Kidney epithelial cell (primary cell): ENCODE results near the gene NMNAT2. TPM values are rescaled to one million over a fixed set of nuclear protein-coding genes. Genes with fewer than 3 reads are reported as not detected.

ENCODE experiments used
- DNase-seq: peaks from one replicate; pipeline ENCODE4 v3.0.0-alpha.2; 2010; ENCODE audit warnings: low read depth
- H3K27me3 ChIP-seq: 2 replicates; pipeline ENCODE4 v1.6.0; 2011; ENCODE audit warnings: low read length; ENCODE audit not compliant: control insufficient read depth, insufficient read depth
- H3K36me3 ChIP-seq: 2 replicates; pipeline ENCODE4 v1.5.1; 2011; ENCODE audit warnings: low read length; ENCODE audit not compliant: control insufficient read depth, insufficient read depth
- H3K4me3 ChIP-seq: 2 replicates; pipeline ENCODE4 v1.5.1; 2011; ENCODE audit warnings: low read depth, mild to moderate bottlenecking, control low read depth, low read length
- total RNA-seq: library from RNA; depleted of rRNA; stranded (reverse); fragments of >200 nt; gene quantifications from 2 replicates; pipeline ENCODE4 v1.2.3, GENCODE V29; 2015
- TF ChIP-seq, protein P1 (sequence below): IDR thresholded peaks from 2 replicates; pipeline ENCODE4 v1.5.1; 2011; ENCODE audit warnings: mild to moderate bottlenecking, moderate library complexity, low read length, control low read depth, inconsistent platforms; ENCODE audit not compliant: insufficient read depth, poor library complexity, severe bottlenecking

The NMNAT2 gene
- total RNA-seq, 1 donor from 2014 or later = 1.0 TPM

DNA sequence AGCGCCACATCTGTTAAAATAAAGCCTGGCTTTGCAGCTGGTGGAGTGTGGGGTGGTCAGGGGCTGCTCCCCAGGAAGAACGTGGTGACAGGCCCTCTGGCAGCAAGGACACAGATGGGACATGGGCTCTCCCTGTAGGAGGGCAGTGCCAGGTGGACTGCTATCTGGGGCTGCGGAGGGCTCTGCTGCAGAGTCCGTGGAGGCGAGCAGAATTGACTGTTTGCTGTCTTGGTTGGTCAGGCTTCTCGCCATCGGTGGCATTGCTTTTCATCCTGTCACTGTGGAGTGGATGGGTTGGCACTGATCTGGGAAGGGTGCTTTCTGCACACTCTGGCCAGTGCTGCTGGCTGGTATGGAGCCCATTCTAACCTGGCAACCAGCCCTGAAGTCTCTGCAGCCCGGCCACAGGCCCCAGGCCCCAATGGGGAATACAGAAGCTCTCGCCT is 129.1 kb downstream of the NMNAT2 start:
- no peak for DNase-seq
- Histone ChIP-seq H3K27me3 (no peaks in the 10 kb centered on the region), H3K4me3 (no peak overlapping the region), H3K36me3 (no peaks in the 10 kb centered on the region)
- TF ChIP-seq, protein P1, sequence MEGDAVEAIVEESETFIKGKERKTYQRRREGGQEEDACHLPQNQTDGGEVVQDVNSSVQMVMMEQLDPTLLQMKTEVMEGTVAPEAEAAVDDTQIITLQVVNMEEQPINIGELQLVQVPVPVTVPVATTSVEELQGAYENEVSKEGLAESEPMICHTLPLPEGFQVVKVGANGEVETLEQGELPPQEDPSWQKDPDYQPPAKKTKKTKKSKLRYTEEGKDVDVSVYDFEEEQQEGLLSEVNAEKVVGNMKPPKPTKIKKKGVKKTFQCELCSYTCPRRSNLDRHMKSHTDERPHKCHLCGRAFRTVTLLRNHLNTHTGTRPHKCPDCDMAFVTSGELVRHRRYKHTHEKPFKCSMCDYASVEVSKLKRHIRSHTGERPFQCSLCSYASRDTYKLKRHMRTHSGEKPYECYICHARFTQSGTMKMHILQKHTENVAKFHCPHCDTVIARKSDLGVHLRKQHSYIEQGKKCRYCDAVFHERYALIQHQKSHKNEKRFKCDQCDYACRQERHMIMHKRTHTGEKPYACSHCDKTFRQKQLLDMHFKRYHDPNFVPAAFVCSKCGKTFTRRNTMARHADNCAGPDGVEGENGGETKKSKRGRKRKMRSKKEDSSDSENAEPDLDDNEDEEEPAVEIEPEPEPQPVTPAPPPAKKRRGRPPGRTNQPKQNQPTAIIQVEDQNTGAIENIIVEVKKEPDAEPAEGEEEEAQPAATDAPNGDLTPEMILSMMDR = no peak

DNA sequence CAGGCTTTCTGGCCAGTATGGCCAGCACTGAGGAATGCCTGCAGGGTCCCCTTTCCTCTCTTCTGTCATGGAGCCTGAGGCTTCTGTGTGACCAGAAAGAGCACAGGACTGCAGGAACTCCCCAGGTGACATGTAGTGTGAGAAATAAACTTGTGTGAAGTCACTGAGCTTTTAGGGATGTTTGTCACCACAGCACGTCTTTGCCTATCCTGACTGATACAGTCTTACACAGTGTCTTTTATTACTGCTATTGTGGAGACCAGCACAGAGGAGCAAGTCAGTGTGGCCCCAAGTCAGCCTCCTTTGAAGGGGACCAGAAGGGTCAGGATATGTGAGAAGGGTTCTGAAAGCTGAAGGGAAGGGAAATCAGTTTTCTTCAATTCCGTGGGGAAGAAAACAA is 129.6 kb downstream of the NMNAT2 start:
- no peak overlapping the region for H3K4me3 ChIP-seq
- no peaks in the 10 kb centered on the region for H3K27me3 ChIP-seq
- TF ChIP-seq, protein P1 = no peak
- no peaks in the 10 kb centered on the region for H3K36me3 ChIP-seq
- no peak for DNase-seq

DNA sequence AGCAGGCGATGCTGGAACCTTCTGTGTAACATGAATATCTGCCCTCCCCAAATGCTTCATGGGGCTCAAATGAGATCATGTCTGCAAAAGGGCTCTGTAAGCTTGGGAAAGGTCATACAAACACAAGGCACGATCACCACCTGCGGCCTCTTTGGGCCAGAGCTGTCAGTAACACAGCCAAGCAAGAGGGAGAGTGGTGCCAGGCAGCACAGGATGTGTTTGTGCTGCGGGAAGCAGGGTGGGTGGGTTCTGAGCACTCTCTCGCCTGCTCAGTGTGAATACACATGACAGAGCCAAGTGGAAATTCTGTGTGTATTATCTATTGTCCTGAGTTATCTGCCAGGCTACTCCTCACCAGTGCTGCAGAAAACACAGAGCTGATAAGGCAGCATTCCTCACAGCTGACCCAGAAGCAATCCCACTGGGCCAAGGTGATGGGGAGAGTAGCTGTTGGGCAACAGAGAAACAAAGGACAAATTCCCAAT is 130.9 kb downstream of the NMNAT2 start:
- no peaks in the 10 kb centered on the region for H3K36me3 ChIP-seq
- H3K27me3 ChIP-seq = no peaks in the 10 kb centered on the region
- DNase-seq = no peak
- no peak overlapping the region for H3K4me3 ChIP-seq
- TF ChIP-seq, protein P1 = no peak

DNA sequence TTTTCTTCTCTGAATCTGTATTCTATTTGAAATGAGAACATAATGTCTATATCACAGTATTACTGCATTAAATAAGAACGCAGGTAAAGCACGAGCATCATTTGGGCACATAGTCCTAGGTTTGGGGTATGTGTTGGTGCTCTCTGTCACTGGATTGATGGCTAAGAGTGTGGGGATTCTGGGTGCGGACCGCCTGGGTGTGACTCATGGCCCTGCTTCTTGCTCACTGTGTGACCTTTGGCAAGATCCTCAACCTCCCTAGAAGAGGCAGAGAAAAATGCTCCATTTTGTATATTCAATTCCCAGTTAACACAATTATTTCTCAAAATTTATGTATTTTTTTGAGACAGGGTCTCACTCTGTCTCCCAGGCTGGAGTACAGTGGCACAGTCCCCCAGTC is 132.4 kb downstream of the NMNAT2 start:
- Histone ChIP-seq H3K36me3 (no peaks in the 10 kb centered on the region), H3K4me3 (no peak overlapping the region), H3K27me3 (no peaks in the 10 kb centered on the region)
- TF ChIP-seq, protein P1 = no peak
- no peak for DNase-seq

DNA sequence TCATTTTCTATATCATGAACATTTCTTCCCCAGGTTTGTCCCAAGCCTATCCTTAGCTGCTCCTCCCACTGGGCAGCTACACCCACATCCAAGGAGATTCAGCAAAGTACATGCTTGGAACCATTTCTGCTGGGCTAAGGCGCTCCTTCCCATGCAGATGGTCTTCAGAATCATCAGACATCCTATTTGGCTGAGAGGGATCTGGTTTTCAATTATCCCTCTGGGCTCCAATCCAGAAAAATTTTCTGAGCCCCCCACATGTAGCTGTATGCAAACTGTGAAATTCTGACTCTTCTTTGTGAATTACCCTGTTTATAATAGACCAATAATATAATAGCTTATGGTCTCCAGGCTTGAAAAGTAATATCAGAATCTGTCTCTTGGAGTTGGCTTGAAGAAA is 132.9 kb downstream of the NMNAT2 start:
- TF ChIP-seq, protein P1 = no peak

DNA sequence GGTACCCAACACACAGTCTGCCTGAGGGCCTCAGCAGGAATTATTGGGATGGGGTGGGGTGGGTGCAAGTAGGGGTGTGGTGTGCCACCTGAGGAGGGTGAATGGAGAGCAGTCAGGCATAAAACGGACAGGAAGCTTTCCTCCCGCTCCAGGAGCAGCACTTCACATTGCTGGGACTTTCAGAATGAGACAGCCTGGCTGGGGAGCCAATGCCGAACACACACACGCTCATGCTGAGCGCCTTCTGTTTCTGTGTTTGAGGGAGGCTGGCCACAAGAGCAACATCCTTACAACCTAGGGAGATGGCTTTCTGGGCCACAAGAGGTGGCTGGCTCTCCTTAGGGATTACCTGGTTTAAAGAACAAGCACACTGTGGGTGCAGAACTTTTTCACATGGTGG is 134.1 kb downstream of the NMNAT2 start:
- H3K4me3 ChIP-seq = no peak overlapping the region
- TF ChIP-seq, protein P1 = no peak
- no peak for DNase-seq
- H3K36me3 ChIP-seq = no peaks in the 10 kb centered on the region
- H3K27me3 ChIP-seq = no peaks in the 10 kb centered on the region

More for the DNA sequence above, 132.9 kb downstream of the NMNAT2 start:
- H3K27me3 ChIP-seq = no peaks in the 10 kb centered on the region
- H3K36me3 ChIP-seq = no peaks in the 10 kb centered on the region
- H3K4me3 ChIP-seq = no peak overlapping the region
- no peak for DNase-seq
